Measurements from ENCODE around the gene SS18.

SS18 gene

GRCh38 chr18:26002375-26002910, 88.0 kb downstream of the SS18 start:
- H3K27ac ChIP-seq = no peak overlapping the region
- no peak for DNase-seq (ENCODE audit: low spot score)
- TF ChIP-seq CTCF (conservative IDR thresholded peaks at IDR 0.05; ENCODE audit: low read depth) = no peak
- ChIA-PET CTCF (no interaction called here), POLR2A (ENCODE audit: low non-redundant PET) (no interaction called here)

- CTCF ChIA-PET = no interaction called here
- POLR2A ChIA-PET (ENCODE audit: low non-redundant PET) = no interaction called here
- DNase-seq (ENCODE audit: low spot score) = no peak
- H3K27ac ChIP-seq = no peak overlapping the region
- TF ChIP-seq CTCF (conservative IDR thresholded peaks at IDR 0.05; ENCODE audit: low read depth) = no peak
These were observed 92.0 kb downstream of the SS18 start for GRCh38 chr18:25998461-25998860.

- TF ChIP-seq CTCF (conservative IDR thresholded peaks at IDR 0.05; ENCODE audit: low read depth) = no peak
- ChIA-PET CTCF (no interaction called here), POLR2A (ENCODE audit: low non-redundant PET) (no interaction called here)
- no peak overlapping the region for H3K27ac ChIP-seq
- DNase-seq (ENCODE audit: low spot score) = no peak
These were observed 97.8 kb downstream of the SS18 start for GRCh38 chr18:25992566-25992965.

DNA sequence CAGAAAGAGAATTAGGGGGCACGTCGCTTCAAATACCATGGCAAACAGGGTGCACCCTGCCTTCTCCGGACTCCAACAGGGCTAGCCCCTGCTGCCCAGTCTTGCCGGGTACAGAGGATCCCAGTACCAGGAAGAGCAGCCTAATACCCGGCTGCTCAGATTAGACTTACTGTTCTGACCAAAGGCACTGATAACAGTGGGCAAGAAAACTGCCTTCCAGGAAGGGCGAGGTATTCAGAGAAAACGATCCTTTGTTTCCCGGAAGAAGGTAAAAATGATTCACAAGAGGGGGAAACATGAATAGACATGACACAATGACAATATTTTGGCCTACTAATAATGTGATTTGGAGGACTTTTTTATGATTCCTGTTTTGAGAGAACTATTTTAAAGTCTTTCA, 99.9 kb downstream of the SS18 start:
- TF ChIP-seq CTCF (conservative IDR thresholded peaks at IDR 0.05; ENCODE audit: low read depth) = no peak
- ChIA-PET CTCF (no interaction called here), POLR2A (ENCODE audit: low non-redundant PET) (no interaction called here)
- H3K27ac ChIP-seq = no peak overlapping the region
- no peak for DNase-seq (ENCODE audit: low spot score)

- H3K27ac ChIP-seq = no peak overlapping the region
- POLR2A ChIA-PET (ENCODE audit: low non-redundant PET) = no interaction called here
- no peak for TF ChIP-seq CTCF (conservative IDR thresholded peaks at IDR 0.05; ENCODE audit: low read depth)
- CTCF ChIA-PET = no interaction called here
- no peak for DNase-seq (ENCODE audit: low spot score)
These were observed 104.6 kb downstream of the SS18 start for GRCh38 chr18:25985707-25986394.

GRCh38 chr18:25983730-25984129, 106.7 kb downstream of the SS18 start:
- TF ChIP-seq CTCF (conservative IDR thresholded peaks at IDR 0.05; ENCODE audit: low read depth) = no peak
- no peak overlapping the region for H3K27ac ChIP-seq
- POLR2A ChIA-PET (ENCODE audit: low non-redundant PET) = no interaction called here
- CTCF ChIA-PET = no interaction called here
- DNase-seq (ENCODE audit: low spot score) = no peak
